Fibroblast of lung (primary cell): ENCODE data around the gene ARFGEF2. TPM values are rescaled to one million over a fixed set of nuclear protein-coding genes. Genes with fewer than 3 reads are reported as not detected.

Experiments
- DNase-seq, 2 donors: peaks; one replicate each; pipeline versions ENCODE4 v3.0.0 to v3.0.0-alpha.2; 2010; ENCODE audit warnings: low read depth in 2 of 2
- H2AFZ ChIP-seq: 2 replicates; pipeline ENCODE4 v1.5.1; 2012; ENCODE audit warnings: low read length, control low read depth, inconsistent platforms
- H3K27ac ChIP-seq: 2 replicates; pipeline ENCODE4 v1.5.1; 2011; ENCODE audit warnings: low read length, control low read depth; ENCODE audit not compliant: insufficient read depth
- H3K27me3 ChIP-seq: 2 replicates; pipeline ENCODE4 v1.5.1; 2011; ENCODE audit warnings: mild to moderate bottlenecking, low read length; ENCODE audit not compliant: control insufficient read depth, insufficient read depth
- H3K36me3 ChIP-seq: 2 replicates; pipeline ENCODE4 v1.5.1; 2011; ENCODE audit warnings: low read length; ENCODE audit not compliant: control insufficient read depth, insufficient read depth
- H3K4me1 ChIP-seq: 2 replicates; pipeline ENCODE4 v1.5.1; 2011; ENCODE audit warnings: low read length; ENCODE audit not compliant: control insufficient read depth, insufficient read depth; ENCODE audit errors: extremely low read depth
- H3K4me2 ChIP-seq: 2 replicates; pipeline ENCODE4 v1.5.1; 2011; ENCODE audit warnings: low read length, control low read depth; ENCODE audit not compliant: insufficient read depth; ENCODE audit errors: extremely low read depth
- H3K4me3 ChIP-seq, 4 experiments: fragments of 200-600 bp in 1 of 4; sonication (generic) in 1 of 4; replicated peaks in 1 of 4; 2 replicates each; pipeline ENCODE4 v1.5.1; 2011 to 2016; ENCODE audit warnings: low read length in 4 of 4, low read depth in 3 of 4, mild to moderate bottlenecking in 3 of 4, control low read depth in 2 of 4, inconsistent platforms in 1 of 4, mixed read lengths in 1 of 4; ENCODE audit not compliant: insufficient read depth in 1 of 4; ENCODE audit errors: control extremely low read depth in 1 of 4
- H3K79me2 ChIP-seq: 2 replicates; pipeline ENCODE4 v1.5.1; 2012; ENCODE audit warnings: mild to moderate bottlenecking, low read length, inconsistent platforms; ENCODE audit not compliant: control insufficient read depth, insufficient read depth
- H3K9ac ChIP-seq: 2 replicates; pipeline ENCODE4 v1.5.1; 2011; ENCODE audit warnings: mild to moderate bottlenecking, low read length, control low read depth; ENCODE audit not compliant: insufficient read depth
- H3K9me3 ChIP-seq: 2 replicates; pipeline ENCODE4 v1.5.1; 2012; ENCODE audit warnings: low read depth, low read length; ENCODE audit not compliant: control insufficient read depth, insufficient read depth
- H4K20me1 ChIP-seq: 2 replicates; pipeline ENCODE4 v1.5.1; 2011; ENCODE audit warnings: low read length; ENCODE audit not compliant: control insufficient read depth, insufficient read depth; ENCODE audit errors: extremely low read depth
- EZH2 ChIP-seq: IDR thresholded peaks from 2 replicates; pipeline ENCODE4 v1.5.1; 2012; ENCODE audit warnings: low read length, control low read depth, mild to moderate bottlenecking; ENCODE audit errors: missing control alignments
- polyA plus RNA-seq, 2 donors: library from polyadenylated mRNA; depleted of rRNA in 1 of 2; stranded (reverse) in 1 of 2; unstranded in 1 of 2; fragments of >200 nt; gene quantifications; 2 replicates each; pipeline ENCODE4 v1.2.1, GENCODE V29; 2011 to 2012; ENCODE audit warnings: missing spikeins in 1 of 2
- total RNA-seq: library from RNA; depleted of rRNA; stranded (reverse); fragments of >200 nt; gene quantifications from 2 replicates; pipeline ENCODE4 v1.2.1, GENCODE V29; 2014
- TF ChIP-seq, protein P1 (sequence below), 2 donors: IDR thresholded peaks in 1 of 2; conservative IDR thresholded peaks in 1 of 2; 1 replicate in 1 of 2; 2 replicates in 1 of 2; pipeline ENCODE4 v1.5.1; 2011 to 2012; ENCODE audit warnings: low read length in 2 of 2, control low read depth in 1 of 2, inconsistent platforms in 1 of 2, low read depth in 1 of 2, mild to moderate bottlenecking in 1 of 2

The ARFGEF2 gene
- total and polyA plus RNA-seq, 2 donors (not counting 1 experiment from before 2014, with no cell fraction given), result 17.3 to 42.8 TPM

DNA sequence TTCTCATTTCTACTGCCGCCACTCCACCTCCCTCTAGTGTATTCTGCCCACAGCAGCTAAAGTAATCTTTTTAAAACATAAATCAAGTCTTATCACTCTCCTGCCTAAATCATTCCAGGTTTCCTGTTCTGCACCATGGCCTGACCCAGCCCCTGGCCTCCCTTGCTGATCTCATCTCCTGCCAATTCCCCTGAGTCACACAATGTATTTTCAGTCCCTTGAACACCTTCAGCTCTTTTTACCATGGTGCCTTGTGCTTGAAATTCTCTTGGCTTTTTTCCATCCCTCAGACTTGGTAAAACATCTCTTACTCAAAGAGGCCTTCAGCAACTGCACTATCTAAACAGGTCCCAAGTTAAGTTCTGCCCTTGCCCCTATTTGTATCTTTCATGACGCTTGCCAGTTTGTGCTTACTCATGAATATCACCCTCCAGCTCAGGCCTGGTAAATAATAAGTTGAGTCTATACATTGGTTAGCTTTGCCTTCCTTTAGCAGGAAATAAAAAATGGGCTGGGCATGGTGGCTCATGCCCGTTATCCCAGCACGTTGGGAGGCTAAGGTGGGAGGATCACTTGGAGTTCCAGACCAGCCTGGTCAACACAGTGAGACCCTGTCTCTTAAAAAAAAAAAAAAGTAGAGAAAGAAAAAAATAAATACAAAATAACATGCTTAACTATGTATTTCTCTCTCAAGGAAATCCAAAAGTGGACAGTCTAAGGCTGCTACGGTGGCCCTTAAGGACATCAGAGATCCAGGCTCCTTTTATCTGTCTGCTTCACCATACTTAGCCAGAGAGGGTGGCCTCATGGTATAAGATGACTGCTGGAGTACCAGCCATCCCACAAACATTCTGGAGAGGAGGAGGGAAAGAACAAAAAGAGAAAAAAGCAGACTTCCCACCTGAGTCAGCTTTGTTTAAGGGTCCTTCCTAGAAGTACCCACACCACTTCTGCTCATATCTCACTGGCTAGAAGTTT is 62.2 kb downstream of the ARFGEF2 start:
- H3K27me3 ChIP-seq, result no peaks in the 10 kb centered on the region
- H3K4me1 ChIP-seq, result no peaks in the 10 kb centered on the region
- peak; percentile 72 to 95 for DNase-seq
- H3K79me2 ChIP-seq, result no peaks in the 10 kb centered on the region
- no peak for TF ChIP-seq EZH2
- TF ChIP-seq, protein P1, sequence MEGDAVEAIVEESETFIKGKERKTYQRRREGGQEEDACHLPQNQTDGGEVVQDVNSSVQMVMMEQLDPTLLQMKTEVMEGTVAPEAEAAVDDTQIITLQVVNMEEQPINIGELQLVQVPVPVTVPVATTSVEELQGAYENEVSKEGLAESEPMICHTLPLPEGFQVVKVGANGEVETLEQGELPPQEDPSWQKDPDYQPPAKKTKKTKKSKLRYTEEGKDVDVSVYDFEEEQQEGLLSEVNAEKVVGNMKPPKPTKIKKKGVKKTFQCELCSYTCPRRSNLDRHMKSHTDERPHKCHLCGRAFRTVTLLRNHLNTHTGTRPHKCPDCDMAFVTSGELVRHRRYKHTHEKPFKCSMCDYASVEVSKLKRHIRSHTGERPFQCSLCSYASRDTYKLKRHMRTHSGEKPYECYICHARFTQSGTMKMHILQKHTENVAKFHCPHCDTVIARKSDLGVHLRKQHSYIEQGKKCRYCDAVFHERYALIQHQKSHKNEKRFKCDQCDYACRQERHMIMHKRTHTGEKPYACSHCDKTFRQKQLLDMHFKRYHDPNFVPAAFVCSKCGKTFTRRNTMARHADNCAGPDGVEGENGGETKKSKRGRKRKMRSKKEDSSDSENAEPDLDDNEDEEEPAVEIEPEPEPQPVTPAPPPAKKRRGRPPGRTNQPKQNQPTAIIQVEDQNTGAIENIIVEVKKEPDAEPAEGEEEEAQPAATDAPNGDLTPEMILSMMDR (conservative IDR thresholded peaks at IDR 0.05 in 1 of 2, IDR thresholded peaks at IDR 0.05 in 1 of 2; ENCODE audit: low read depth in 1 of 2, low read length in 2 of 2), result no peak
- peaks cover 8% of the 10 kb centered on the region for H3K36me3 ChIP-seq
- H3K27ac ChIP-seq, result no peak overlapping the region
- H3K4me3 ChIP-seq, result no peak overlapping the region
- H3K4me2 ChIP-seq, result no peak overlapping the region
- no peaks in the 10 kb centered on the region for H4K20me1 ChIP-seq
- H2AFZ ChIP-seq, result no peak overlapping the region
- no peak overlapping the region for H3K9ac ChIP-seq
- no peaks in the 10 kb centered on the region for H3K9me3 ChIP-seq

DNA sequence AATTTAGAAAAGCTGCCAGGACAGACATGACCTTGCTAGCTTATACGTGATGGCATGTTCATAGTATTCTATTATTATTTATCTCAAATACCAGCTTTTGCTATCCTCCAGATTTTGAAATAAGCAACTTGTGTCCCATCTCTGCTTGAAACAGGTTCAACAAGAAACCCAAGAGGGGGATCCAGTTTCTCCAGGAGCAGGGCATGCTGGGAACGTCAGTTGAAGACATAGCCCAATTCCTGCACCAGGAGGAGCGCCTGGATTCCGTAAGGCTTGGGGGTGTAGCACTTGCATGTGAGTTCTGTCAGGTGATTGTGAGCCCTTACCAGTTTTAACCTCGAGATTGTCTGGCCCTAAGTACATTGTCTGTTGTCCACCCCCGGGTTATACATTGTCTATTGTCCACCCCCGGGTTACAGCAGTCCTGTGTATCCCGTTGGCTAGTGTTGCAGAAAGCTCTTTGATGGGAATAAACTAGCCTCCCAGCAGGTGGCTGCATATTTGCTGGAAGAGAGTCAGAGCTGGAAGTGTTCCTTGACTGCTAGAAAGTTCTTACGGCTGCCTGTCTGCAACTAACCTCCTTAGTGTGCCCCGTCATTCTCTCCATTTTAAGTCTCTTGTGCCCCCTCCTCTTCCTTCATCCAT is 63.2 kb downstream of the ARFGEF2 start:
- Histone ChIP-seq H3K9me3 (no peaks in the 10 kb centered on the region), H2AFZ (no peak overlapping the region), H3K4me3 (no peak overlapping the region), H3K4me1 (no peaks in the 10 kb centered on the region), H3K9ac (no peak overlapping the region), H3K27me3 (no peaks in the 10 kb centered on the region), H3K79me2 (no peaks in the 10 kb centered on the region), H3K36me3 (peaks cover 8% of the 10 kb centered on the region), H3K27ac (no peak overlapping the region), H4K20me1 (no peaks in the 10 kb centered on the region), H3K4me2 (no peak overlapping the region)
- DNase-seq, result peak in 1 of 2 donors; percentile 17
- no peak for TF ChIP-seq EZH2
- TF ChIP-seq, protein P1 (conservative IDR thresholded peaks at IDR 0.05 in 1 of 2, IDR thresholded peaks at IDR 0.05 in 1 of 2; ENCODE audit: low read depth in 1 of 2, low read length in 2 of 2), result no peak

DNA sequence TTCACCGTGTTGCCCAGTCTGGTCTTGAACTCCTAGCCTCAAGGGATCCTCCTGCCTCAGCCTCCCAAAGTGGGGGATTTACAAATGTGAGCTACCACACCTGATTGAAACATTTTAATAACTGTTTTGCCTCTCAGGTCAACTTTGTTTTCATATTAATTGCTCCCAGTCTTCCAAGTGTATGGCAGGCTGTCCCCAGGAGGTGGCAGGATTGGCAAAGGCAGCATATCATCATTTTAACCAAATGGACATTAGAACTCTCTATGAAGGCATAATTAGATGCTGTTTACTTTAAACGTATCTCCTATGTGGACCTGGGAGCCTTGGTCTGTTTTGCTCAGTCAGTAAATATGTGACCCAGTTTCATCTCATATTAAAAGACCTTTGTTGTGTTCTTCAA is 65.4 kb downstream of the ARFGEF2 start:
- H3K79me2 ChIP-seq, result no peaks in the 10 kb centered on the region
- no peaks in the 10 kb centered on the region for H3K4me1 ChIP-seq
- TF ChIP-seq EZH2, result no peak
- TF ChIP-seq, protein P1 (conservative IDR thresholded peaks at IDR 0.05 in 1 of 2, IDR thresholded peaks at IDR 0.05 in 1 of 2; ENCODE audit: low read depth in 1 of 2, low read length in 2 of 2), result peak in 1 of 2 donors; percentile 33
- no peak for DNase-seq
- peaks cover 12% of the 10 kb centered on the region for H3K36me3 ChIP-seq
- no peak overlapping the region for H3K9ac ChIP-seq
- H3K9me3 ChIP-seq, result no peaks in the 10 kb centered on the region
- H4K20me1 ChIP-seq, result no peaks in the 10 kb centered on the region
- H3K4me3 ChIP-seq, result no peak overlapping the region
- H2AFZ ChIP-seq, result no peak overlapping the region
- no peaks in the 10 kb centered on the region for H3K27me3 ChIP-seq
- H3K27ac ChIP-seq, result no peak overlapping the region
- H3K4me2 ChIP-seq, result no peak overlapping the region
